K562 (cell line): Measurements from ENCODE around the gene KLK10. TPM values are rescaled to one million over a fixed set of nuclear protein-coding genes. Genes with fewer than 3 reads are reported as not detected.

Source experiments
- ATAC-seq: fragments of 200-7000 bp; cut with Tn5 transposase; 3 replicates; pipeline ENCODE4 v1.9.1; 2020; ENCODE audit warnings: moderate library complexity
- BruUV-seq: library from RNA; stranded (reverse); fragments of 400-500 nt; replicated peaks from 2 replicates; lab custom pipeline; 2021; lab: Mats Ljungman, UMichigan
- CTCF ChIA-PET: fragments of 300-600 bp; formaldehyde crosslinking; extraction: SDS; loops from one replicate; lab custom pipeline; 2021; ENCODE audit warnings: low intra/inter-chr PET ratio; lab: Yijun Ruan, JAX
- POLR2A ChIA-PET: fragments of 300-600, 350-650 bp; sonication (Branson Sonifier 250); formaldehyde crosslinking; extraction: SDS; loops from one replicate; lab custom pipeline; 2021; ENCODE audit warnings: antibody characterized with exemption, inconsistent platforms; lab: Yijun Ruan, JAX
- DNase-seq, 4 experiments: peaks; one replicate each; pipeline versions ENCODE4 v3.0.0 to v3.0.0-alpha.2; 2011 to 2018; ENCODE audit warnings: low spot score in 3 of 4, mixed read lengths in 3 of 4; ENCODE audit errors: extremely low read depth in 1 of 4
- FAIRE-seq: peaks from 2 replicates; lab custom pipeline; 2011; peaks lifted over from hg19 to GRCh38; lab: Jason Lieb, UNC
- H2AFZ ChIP-seq: 2 replicates; pipeline ENCODE4 v1.6.0; 2011; ENCODE audit warnings: low read depth, low read length, control low read depth, inconsistent platforms
- H3K27ac ChIP-seq: fragments of 200-600 bp; 3 replicates; pipeline ENCODE4 v1.8.0; 2011; ENCODE audit warnings: low read depth, mild to moderate bottlenecking, control low read depth, inconsistent platforms, low read length, moderate library complexity, mixed read lengths; ENCODE audit errors: extremely low read depth
- H3K27me3 ChIP-seq, 2 experiments: fragments of 300-600 bp in 1 of 2; 2 replicates in 1 of 2; 3 replicates in 1 of 2; pipeline versions ENCODE4 v1.6.0 to v1.8.0; 2011; ENCODE audit warnings: inconsistent platforms in 2 of 2, low read length in 2 of 2, mild to moderate bottlenecking in 1 of 2, mixed read lengths in 1 of 2, moderate library complexity in 1 of 2; ENCODE audit not compliant: control insufficient read depth in 2 of 2, insufficient read depth in 2 of 2
- H3K36me3 ChIP-seq: fragments of 300-600 bp; 3 replicates; pipeline ENCODE4 v1.8.0; 2011; ENCODE audit warnings: mild to moderate bottlenecking, low read length, inconsistent platforms; ENCODE audit not compliant: control insufficient read depth, insufficient read depth
- H3K4me1 ChIP-seq, 2 experiments: fragments of 200-600 bp in 1 of 2; replicated peaks in 1 of 2; 2 replicates in 1 of 2; 3 replicates in 1 of 2; pipeline versions ENCODE4 v1.5.1 to v1.8.0; 2011; ENCODE audit warnings: inconsistent platforms in 2 of 2, low read length in 2 of 2, mild to moderate bottlenecking in 1 of 2, mixed read lengths in 1 of 2, moderate library complexity in 1 of 2; ENCODE audit not compliant: control insufficient read depth in 2 of 2, insufficient read depth in 2 of 2
- H3K4me2 ChIP-seq: 2 replicates; pipeline ENCODE4 v1.6.1; 2011; ENCODE audit warnings: low read length, control low read depth, inconsistent platforms, mixed read lengths; ENCODE audit not compliant: insufficient read depth
- H3K4me3 ChIP-seq: fragments of 200-600 bp; sonication (generic), shearing (Covaris generic); 2 replicates; pipeline ENCODE4 v1.5.1; 2016; ENCODE audit warnings: control low read depth, inconsistent platforms
- H3K79me2 ChIP-seq: fragments of 200-600 bp; 3 replicates; pipeline ENCODE4 v1.8.0; 2011; ENCODE audit warnings: low read length, inconsistent platforms; ENCODE audit not compliant: control insufficient read depth, insufficient read depth
- H3K9ac ChIP-seq, 2 experiments: 2 replicates each; pipeline versions ENCODE4 v1.6.0 to v1.6.1; 2011; ENCODE audit warnings: low read depth in 2 of 2, low read length in 2 of 2, control low read depth in 1 of 2, inconsistent platforms in 1 of 2, mild to moderate bottlenecking in 1 of 2, mixed read lengths in 1 of 2; ENCODE audit not compliant: insufficient read depth in 1 of 2
- H3K9me1 ChIP-seq: one replicate; pipeline ENCODE4 v1.6.0; 2011; ENCODE audit warnings: inconsistent platforms, mild to moderate bottlenecking, low read length, moderate library complexity; ENCODE audit not compliant: control insufficient read depth, insufficient read depth
- H3K9me3 ChIP-seq: replicated peaks from 2 replicates; pipeline ENCODE4 v1.5.1; 2011; ENCODE audit warnings: low read depth, low read length, inconsistent platforms; ENCODE audit not compliant: control insufficient read depth, insufficient read depth
- H4K20me1 ChIP-seq: replicated peaks from 2 replicates; pipeline ENCODE4 v1.6.1; 2011; ENCODE audit warnings: low read length, inconsistent platforms, mixed read lengths; ENCODE audit not compliant: control insufficient read depth, insufficient read depth
- HNRNPL ChIP-seq: fragments of 200-400 bp; formaldehyde crosslinking; IDR thresholded peaks from 2 replicates; pipeline ENCODE4 v1.6.1; 2017; ENCODE audit warnings: low read depth, mild to moderate bottlenecking, low read length
- ILF3 ChIP-seq: fragments of 450-650 bp; IDR thresholded peaks from 2 replicates; pipeline ENCODE4 v1.6.1; 2018; ENCODE audit warnings: antibody characterized with exemption, mild to moderate bottlenecking, moderate library complexity, borderline replicate concordance
- MTF1 ChIP-seq: fragments of 250-450 bp; sonication (Bioruptor Pico); IDR thresholded peaks from 2 replicates; pipeline ENCODE4 v1.9.0; 2021; ENCODE audit warnings: moderate library complexity, mild to moderate bottlenecking, inconsistent platforms, borderline replicate concordance
- ZC3H4 ChIP-seq: sonication (generic); formaldehyde crosslinking; IDR thresholded peaks from 2 replicates; pipeline ENCODE4 v1.9.0; 2021; ENCODE audit warnings: missing genetic modification reagents, borderline replicate concordance
- ZKSCAN8 ChIP-seq: fragments of 200-800 bp; sonication (Bioruptor generic); IDR thresholded peaks from 2 replicates; pipeline ENCODE4 v1.6.1; 2016; ENCODE audit warnings: missing genetic modification characterization, missing compliant biosample characterization
- ZNF197 ChIP-seq: fragments of 200-800 bp; sonication (Bioruptor generic); IDR thresholded peaks from 2 replicates; pipeline ENCODE4 v1.6.1; 2016; ENCODE audit warnings: low read depth, missing genetic modification characterization, missing compliant biosample characterization
- WGBS: fragments of 100-300 bp; shearing (Covaris generic); methylation state at CpG from one replicate; pipeline ENCODE4 v1.1.6; 2016; ENCODE audit warnings: low coverage, mixed read lengths; ENCODE audit not compliant: insufficient coverage; ENCODE audit errors: missing lambda C conversion rate; 5-methylcytosine and 5-hydroxymethylcytosine counted together
- in situ Hi-C: fragments of 300-500 bp; cut with MboI; formaldehyde crosslinking; loops from 4 replicates; pipeline ENCODE4 v1.15.0; 2018; ENCODE audit warnings: inconsistent platforms, mixed read lengths
- intact Hi-C: fragments of 100-400 bp; cut with micrococcal nuclease; formaldehyde crosslinking; loops from 2 replicates; pipeline ENCODE4 v1.14.2; 2022
- polyA plus RNA-seq, 8 experiments: library from polyadenylated mRNA; depleted of rRNA in 4 of 8; stranded (reverse) in 5 of 8; unstranded in 3 of 8; fragments of >200 nt; fragmentation: Nextera tagmentation in 2 of 8; fragmentation: Illumina TruSeq in 1 of 8; extraction: Ambion mirVana in 2 of 8; extraction: Trizol in 1 of 8; gene quantifications; 2 replicates each; pipeline versions ENCODE4 v1.2.1 to v1.2.3, GENCODE V29; 2011 to 2014; ENCODE audit warnings: inconsistent platforms in 1 of 8, missing spikeins in 1 of 8
- total RNA-seq, 7 experiments: library from RNA; depleted of rRNA in 6 of 7; stranded (reverse); fragments of >200 nt in 6 of 7; fragmentation: Illumina TruSeq in 2 of 7; extraction: Trizol in 2 of 7; gene quantifications; 2 replicates each; pipeline versions ENCODE4 v1.2.1 to v1.2.3, GENCODE V29; 2011 to 2021; ENCODE audit warnings: low replicate concordance in 1 of 7

KLK10 gene
- total and polyA plus RNA-seq, 9 of the 15 experiments (the other 6 are each of a cell fraction or from before 2014, with no cell fraction given) = 0.11 TPM; not detected in 8

GRCh38 chr19:51010066-51010795, 9.3 kb downstream of the KLK10 start:
- no TSS peak for BruUV-seq
- in situ Hi-C loops (no loop called here), intact Hi-C loops (no loop called here)
- no peak for ATAC-seq
- Histone ChIP-seq H3K79me2 (no peaks in the 10 kb centered on the region), H3K9ac (no peak overlapping the region), H3K36me3 (no peaks in the 10 kb centered on the region), H3K27me3 (peaks cover 8 to 53% of the 10 kb centered on the region in 2 experiments; a peak in 4 of 5 replicates), H3K9me3 (no peaks in the 10 kb centered on the region), H3K4me2 (no peak overlapping the region), H3K9me1 (no peaks in the 10 kb centered on the region), H3K4me1 (no peaks in the 10 kb centered on the region), H3K4me3 (no peak overlapping the region), H4K20me1 (peaks cover 2% of the 10 kb centered on the region; the same call in 1 of the 2 replicates), H2AFZ (no peak overlapping the region), H3K27ac (no peak overlapping the region)
- WGBS = 0% methylated on average over 3 of the region's 4 CpGs
- CTCF ChIA-PET = no interaction called here
- no peak for DNase-seq
- POLR2A ChIA-PET = no interaction called here
- TF ChIP-seq ILF3 (no peak), ZNF197 (no peak), MTF1 (CRISPR knock-in tag) (no peak), ZC3H4 (CRISPR knock-in tag) (no peak), ZKSCAN8 (CRISPR knock-in tag) (no peak), HNRNPL (no peak)
- no peak for FAIRE-seq
